GM11168 (cell line): ENCODE measurements around the gene PRPF6.

Experiments used
- in situ Hi-C: fragments of 300-500 bp; cut with MboI; formaldehyde crosslinking; loops from one replicate; pipeline ENCODE4 v1.12.0; 2022; ENCODE audit warnings: low sequenced_read_pairs; ENCODE audit not compliant: unreplicated experiment

Gene PRPF6

GRCh38 chr20:63944078-63944941, 36.6 kb upstream of the PRPF6 start:
- in situ Hi-C loops: no loop called here

GRCh38 chr20:63945031-63945658, 35.8 kb upstream of the PRPF6 start:
- in situ Hi-C loops: no loop called here

DNA sequence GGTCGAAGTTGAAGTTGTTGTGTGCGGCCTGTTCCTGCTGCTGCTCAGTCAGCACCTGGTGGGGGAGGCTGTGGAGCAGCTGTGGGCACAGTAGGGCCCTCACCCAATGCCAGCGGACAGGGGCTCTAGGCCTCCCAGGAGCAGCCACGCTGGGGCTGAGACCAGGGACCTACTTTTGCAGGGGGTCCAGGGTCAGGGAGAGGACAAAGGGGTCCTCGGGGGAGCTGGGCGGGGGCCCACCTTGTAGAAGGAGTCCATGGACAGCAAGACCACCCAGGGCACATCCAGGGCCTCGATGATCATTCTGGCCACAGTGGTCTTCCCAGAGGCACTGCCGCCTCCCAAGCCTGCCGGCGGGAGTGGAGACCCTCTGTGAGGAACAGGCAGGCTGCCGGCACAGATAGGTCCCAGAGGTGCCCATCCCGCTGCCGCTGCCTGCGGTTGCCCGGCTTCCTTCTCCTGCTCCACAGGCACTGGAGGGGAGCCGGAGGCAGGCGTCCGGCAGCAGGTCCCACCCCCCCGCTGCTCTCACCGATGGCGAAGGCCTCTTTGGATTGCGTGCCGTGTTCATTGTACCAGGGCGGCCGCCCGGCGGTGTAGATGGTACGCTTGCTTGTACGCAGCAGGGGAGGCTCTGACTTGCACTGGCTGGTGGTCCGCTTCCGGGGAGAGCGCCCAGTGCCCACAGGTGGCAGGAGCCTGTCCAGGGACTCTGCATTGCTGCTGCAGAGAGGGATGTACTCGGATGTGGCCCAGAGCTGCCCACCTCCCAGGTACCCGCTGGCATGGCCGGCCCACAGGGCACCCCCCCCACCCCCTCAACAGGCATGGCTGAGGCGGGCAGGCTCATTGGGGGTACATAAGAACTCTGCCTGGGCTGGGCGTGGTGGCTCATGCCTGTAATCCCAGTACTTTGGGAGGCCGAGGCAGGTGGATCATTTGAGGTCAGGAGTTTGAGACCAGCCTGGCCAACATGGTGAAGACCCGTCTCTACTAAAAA, 34.7 kb upstream of the PRPF6 start:
- in situ Hi-C loops: no loop called here

DNA sequence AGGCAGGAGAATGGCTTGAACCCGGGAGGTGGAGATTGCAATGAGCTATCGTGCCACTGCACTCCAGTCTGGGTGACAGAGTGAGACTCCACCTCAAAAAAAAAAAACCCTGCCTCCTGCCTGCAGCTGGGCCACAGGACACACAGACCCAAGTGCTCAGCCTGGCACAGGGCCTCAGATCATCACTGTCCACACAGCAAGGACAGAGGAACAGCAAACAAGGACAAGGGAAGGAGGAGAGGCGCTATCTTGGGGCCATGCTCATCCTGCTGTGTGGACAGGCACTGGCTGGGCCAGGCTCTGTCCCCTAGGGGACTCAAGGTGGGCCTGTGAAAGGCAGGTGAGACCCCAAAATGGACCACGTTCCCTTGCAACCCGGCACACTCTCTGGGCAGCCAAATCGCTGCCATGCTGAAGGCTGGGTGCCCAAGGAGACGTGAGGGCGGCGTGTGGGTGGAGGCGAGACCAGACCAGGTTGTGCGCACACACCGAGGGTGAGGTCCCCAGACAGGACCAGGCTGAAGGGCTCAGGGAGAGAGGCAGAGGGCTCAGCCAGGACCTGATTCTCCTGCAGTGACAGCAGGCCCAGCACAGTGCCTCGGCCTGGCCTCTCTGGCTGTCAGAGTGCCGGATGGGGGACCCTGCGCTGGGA, 33.8 kb upstream of the PRPF6 start:
- in situ Hi-C loops: no loop called here

GRCh38 chr20:63947638-63948456, 33.1 kb upstream of the PRPF6 start:
- in situ Hi-C loops: no loop called here

- in situ Hi-C loops: no loop called here
Measured at GRCh38 chr20:63950701-63951397, 30.1 kb upstream of the PRPF6 start.

DNA sequence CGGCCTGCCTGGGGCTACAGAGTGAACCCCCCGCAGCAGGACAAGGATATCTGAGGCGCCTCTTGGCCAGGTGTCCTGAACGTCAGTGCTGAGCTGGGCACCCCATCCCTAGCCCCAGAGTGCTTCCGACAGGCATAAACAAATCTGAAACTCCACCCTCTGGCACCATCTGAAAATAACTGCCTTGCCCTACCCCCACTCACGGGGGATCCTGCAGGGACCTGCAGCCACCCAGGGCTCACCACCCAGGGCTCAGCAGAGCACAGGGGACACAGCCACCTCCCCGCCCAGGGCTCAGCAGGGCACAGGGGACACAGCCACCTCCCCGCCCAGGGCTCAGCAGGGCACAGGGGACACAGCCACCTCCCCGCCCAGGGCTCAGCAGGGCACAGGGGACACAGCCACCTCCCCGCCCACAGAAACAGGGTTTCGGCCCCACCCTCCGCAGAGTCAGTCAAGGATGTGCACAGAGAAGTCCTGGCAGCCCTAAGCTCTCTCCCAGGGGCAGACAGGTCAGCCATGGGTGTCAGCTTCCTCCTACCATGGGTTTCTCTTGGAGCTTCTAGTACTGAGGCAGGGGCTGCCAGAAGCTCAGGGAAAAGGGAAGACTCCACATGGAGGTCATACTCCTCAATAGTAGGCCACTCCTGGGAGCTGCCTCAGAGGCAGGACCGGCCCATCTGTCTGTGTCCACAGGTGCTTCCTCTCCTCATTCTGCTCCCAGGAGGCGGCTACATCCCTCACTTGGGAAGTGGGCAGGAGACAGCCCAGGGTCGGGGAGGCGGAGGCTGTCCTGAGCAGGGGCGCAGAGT, 29.3 kb upstream of the PRPF6 start:
- in situ Hi-C loops: no loop called here

- in situ Hi-C loops: no loop called here
Measured at GRCh38 chr20:63952210-63952535, 28.8 kb upstream of the PRPF6 start.

- in situ Hi-C loops: no loop called here
Measured at GRCh38 chr20:63952769-63953168, 28.2 kb upstream of the PRPF6 start.

DNA sequence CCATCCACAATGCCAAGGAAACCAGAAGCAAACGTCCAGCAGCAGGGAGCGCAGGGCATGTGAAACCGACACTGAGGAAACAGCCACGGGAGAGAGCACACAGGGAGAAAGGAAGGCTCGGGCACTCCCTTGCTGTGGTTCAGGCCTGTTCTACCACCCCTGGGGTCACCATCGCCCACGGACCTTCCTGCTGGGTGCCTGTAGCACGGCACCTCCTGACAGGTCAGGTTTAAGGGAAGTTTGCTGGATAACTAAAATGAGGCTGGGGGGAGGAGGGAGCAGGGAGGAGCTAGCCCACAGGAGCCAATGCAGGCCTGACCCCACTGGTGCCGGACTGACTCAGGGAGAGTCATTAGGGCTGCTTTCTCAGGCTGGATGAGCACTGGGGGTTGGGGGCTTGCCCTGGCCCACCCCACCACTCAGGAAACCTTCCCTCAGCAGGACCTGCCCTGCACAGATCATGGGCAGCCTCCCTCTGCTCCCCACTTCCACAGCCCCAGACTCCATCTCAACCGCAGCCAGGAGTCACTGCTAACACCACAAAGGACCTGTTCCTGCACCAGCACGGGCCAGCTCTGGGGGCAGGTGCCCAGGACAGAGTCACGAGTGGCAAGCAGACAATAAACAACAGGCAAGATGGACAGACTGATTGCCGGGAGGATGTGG, 27.0 kb upstream of the PRPF6 start:
- in situ Hi-C loops: no loop called here

DNA sequence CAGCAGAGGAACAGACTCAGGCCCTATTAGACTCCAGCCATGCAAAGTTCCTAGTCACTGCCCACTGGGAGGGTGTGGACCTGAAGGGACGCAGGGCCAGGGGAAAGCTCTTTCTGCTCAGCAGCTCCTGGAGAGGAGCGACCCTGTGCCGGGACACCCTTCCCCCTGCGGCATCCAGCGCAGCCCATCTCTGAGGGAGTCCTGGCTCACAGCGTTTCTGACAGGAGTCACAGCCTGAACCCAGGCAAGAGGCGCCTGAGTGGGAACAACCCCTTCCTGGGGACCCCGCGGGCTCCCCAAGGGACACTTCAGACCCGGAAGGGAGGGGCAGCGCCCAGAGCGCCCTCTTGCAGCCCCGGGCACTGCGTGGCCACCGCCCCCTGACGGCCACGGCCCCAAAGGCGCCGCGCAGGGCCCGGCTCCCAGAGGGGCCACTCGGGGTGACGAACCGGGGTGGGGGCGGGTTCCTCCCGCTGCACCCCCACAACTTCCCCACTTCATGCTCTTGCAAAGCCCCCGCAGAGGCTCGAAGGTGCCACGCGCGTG, 25.6 kb upstream of the PRPF6 start:
- in situ Hi-C loops: no loop called here

DNA sequence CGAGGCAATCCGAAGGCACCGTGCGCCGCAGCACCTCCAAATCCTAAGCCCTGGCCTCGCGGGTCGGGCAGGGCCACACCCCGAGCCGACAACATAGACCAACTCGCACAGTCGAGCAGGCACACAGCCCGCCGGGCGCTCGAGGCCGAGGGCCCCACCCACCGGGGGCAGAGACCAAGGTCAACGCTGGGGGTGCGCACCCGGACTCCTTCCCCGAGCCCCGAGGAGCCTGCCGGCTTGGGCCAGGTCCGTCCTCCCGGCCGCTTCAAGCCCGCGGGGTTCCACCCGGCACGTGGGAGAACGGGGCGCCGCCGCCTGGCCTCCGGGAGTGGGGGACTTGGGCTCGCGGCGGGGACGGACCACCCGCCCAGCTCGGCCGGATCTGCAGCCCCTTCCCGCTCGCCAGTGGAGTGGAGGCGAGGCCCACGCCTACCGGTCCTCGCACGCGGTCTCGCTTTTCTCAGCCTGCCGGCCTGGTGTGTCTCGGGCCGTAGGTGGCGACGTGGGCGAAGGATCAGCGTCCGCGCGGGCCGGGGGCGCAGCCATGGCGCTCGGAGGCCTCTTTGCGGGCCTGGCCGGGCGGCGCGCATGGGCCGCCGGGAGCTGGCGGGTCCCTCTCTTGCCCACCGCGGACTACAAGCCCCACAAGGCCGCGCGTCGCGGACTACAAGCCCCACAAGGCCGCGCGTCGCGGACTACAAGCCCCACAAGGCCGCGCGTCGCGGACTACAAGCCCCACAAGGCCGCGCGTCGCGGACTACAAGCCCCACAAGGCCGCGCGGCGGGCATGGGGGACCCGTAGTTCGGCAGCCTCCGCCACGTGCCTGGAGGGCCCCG, 24.9 kb upstream of the PRPF6 start, which contains the start of gene UCKL1:
Gene UCKL1, minus strand, starts transcription at position 590 of the 837 bp plus-strand sequence. Its CDS starts 44 bp downstream, at position 546.
- in situ Hi-C loops: no loop called here

GRCh38 chr20:63956664-63957003, 24.3 kb upstream of the PRPF6 start:
- in situ Hi-C loops: no loop called here

GRCh38 chr20:63957004-63957689, 23.8 kb upstream of the PRPF6 start:
- in situ Hi-C loops: no loop called here

- in situ Hi-C loops: no loop called here
Measured at GRCh38 chr20:63957690-63958441, 23.1 kb upstream of the PRPF6 start.
